Endothelial cell of umbilical vein (primary cell): ENCODE data around the gene TTC34.

ENCODE experiments used
- CTCF ChIP-seq, 2 donors: IDR thresholded peaks; 1 replicate in 1 of 2; 2 replicates in 1 of 2; pipeline ENCODE4 v1.5.1; 2011; ENCODE audit warnings: low read length in 2 of 2, mild to moderate bottlenecking in 2 of 2, moderate library complexity in 2 of 2, control low read depth in 1 of 2, inconsistent platforms in 1 of 2, low read depth in 1 of 2; ENCODE audit not compliant: insufficient read depth in 1 of 2; ENCODE audit errors: extremely low read depth in 1 of 2
- MAX ChIP-seq: IDR thresholded peaks from 2 replicates; pipeline ENCODE4 v1.6.1; 2011; ENCODE audit not compliant: insufficient read depth, insufficient read length
- MYC ChIP-seq: IDR thresholded peaks from one replicate; pipeline ENCODE4 v1.6.1; 2011; ENCODE audit warnings: mild to moderate bottlenecking, low read depth, low read length
- POLR2AphosphoS5 ChIP-seq: IDR thresholded peaks from 2 replicates; pipeline ENCODE4 v1.6.1; 2012; ENCODE audit warnings: low read depth, mild to moderate bottlenecking, control low read depth, low read length, moderate library complexity; ENCODE audit not compliant: insufficient read depth

GRCh38 chr1:2826736-2827292 is 25.3 kb upstream of the TTC34 start:
- no peak for TF ChIP-seq CTCF (IDR thresholded peaks at IDR 0.05; ENCODE audit: extremely low read depth in 1 of 2, insufficient read depth in 1 of 2, low read depth in 1 of 2, low read length in 2 of 2)
- no peak for TF ChIP-seq MAX
- no peak for TF ChIP-seq POLR2AphosphoS5
- TF ChIP-seq MYC, result no peak
